ENCODE results near the gene ORAI1. TPM values are rescaled to one million over a fixed set of nuclear protein-coding genes. Genes with fewer than 3 reads are reported as not detected.

Gene ORAI1
- total RNA-seq (2022; extraction: Qiagen RNA extraction) = 21.0 to 34.2 TPM (median 32.3 TPM) in 5 replicates

DNA sequence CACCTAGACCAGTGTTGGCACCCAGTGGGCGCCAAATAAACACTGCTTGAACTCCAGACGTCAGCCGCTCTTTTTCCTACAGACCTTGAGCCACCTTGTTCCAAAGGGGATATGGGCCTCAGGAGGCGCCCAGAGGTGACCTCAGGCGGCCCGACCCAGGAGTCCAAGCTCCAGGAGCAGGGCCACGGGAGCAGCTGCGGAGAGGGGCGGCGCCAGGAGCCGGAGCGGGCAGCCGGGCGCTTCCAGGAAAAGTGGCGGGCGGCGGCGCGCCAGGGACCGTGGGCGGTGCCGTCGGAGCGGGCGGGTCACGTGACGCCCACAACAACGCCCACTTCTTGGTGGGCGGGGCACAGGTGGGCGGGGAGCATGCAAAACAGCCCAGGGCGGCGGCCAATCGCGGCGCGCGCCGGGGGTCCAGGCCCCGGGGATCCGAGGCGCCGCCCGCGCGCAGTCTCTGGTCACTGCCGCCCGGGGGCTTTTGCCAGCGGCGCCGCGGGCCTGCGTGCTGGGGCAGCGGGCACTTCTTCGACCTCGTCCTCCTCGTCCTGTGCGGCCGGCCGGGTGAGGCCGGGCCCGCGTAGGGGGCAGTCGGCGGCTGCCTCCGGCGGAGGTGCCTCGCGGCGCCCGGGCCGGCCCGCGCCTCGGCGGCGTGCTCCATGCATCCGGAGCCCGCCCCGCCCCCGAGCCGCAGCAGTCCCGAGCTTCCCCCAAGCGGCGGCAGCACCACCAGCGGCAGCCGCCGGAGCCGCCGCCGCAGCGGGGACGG is at the start of gene ORAI1:
TSS of gene ORAI1 (plus strand) at position 444 of the 766 bp plus-strand sequence.

GRCh38 chr12:121580959-121581685 is 45.2 kb upstream of the ORAI1 start, which contains the start of gene KDM2B:
TSS of gene KDM2B (minus strand) at chr12:121581023. CDS start at chr12:121580911, 112 bp downstream.

GRCh38 chr12:121669521-121669900 is 43.2 kb downstream of the ORAI1 start, which contains the start of gene MORN3:
TSS of gene MORN3 (minus strand) at chr12:121669654. CDS start at chr12:121669483, 171 bp downstream.

Other genes starting within 250 kb of the ORAI1 start
- gene RNF34, start 226.4 kb upstream of the ORAI1 start, total RNA-seq (2022; extraction: Qiagen RNA extraction) = 35.2 to 44.7 TPM (median 43.3 TPM) in 5 replicates
- 15.7 to 20.4 TPM (median 17.7 TPM) in 5 replicates for gene KDM2B, start 45.5 kb upstream of the ORAI1 start, total RNA-seq (2022; extraction: Qiagen RNA extraction)
- 0.25 to 0.65 TPM (median 0.33 TPM) in 5 replicates for gene MORN3, start 43.1 kb downstream of the ORAI1 start, total RNA-seq (2022; extraction: Qiagen RNA extraction)
- 11.2 to 23.3 TPM (median 19.8 TPM) in 5 replicates for gene TMEM120B, start 86.2 kb downstream of the ORAI1 start, total RNA-seq (2022; extraction: Qiagen RNA extraction)
- gene RHOF, start 167.2 kb downstream of the ORAI1 start, total RNA-seq (2022; extraction: Qiagen RNA extraction) = 62.8 to 84.5 TPM (median 81.9 TPM) in 5 replicates
- gene SETD1B, start 177.5 kb downstream of the ORAI1 start, total RNA-seq (2022; extraction: Qiagen RNA extraction) = 7.2 to 16.5 TPM (median 14.5 TPM) in 5 replicates
- 1.4 to 2.7 TPM (median 2.2 TPM) in 5 replicates for gene HPD, start 232.3 kb downstream of the ORAI1 start, total RNA-seq (2022; extraction: Qiagen RNA extraction)